Peyer's patch (tissue), 4 donors: ENCODE results near the gene WFIKKN2.

Experiments used
- CTCF ChIP-seq, 6 experiments: fragments of 450-650 bp in 4 of 6; fragments of 200-600 bp in 2 of 6; sonication (generic) in 1 of 6; IDR thresholded peaks; one replicate each; pipeline ENCODE4 v1.5.1; 2017 to 2019; ENCODE audit warnings: antibody characterized with exemption in 6 of 6, mild to moderate bottlenecking in 3 of 6, moderate library complexity in 1 of 6
- POLR2A ChIP-seq, 2 donors: fragments of 450-650 bp; IDR thresholded peaks; one replicate each; pipeline ENCODE4 v1.5.1; 2017; ENCODE audit warnings: antibody characterized with exemption in 2 of 2, mild to moderate bottlenecking in 2 of 2, moderate library complexity in 2 of 2

- TF ChIP-seq CTCF (IDR thresholded peaks at IDR 0.05) (no peak), POLR2A (IDR thresholded peaks at IDR 0.05) (no peak)
Measured at GRCh38 chr17:50818261-50818660, 17.1 kb upstream of the WFIKKN2 start.
